CD4-positive, alpha-beta T cell (primary cell): ENCODE data around the gene MPDU1. TPM values are rescaled to one million over a fixed set of nuclear protein-coding genes. Genes with fewer than 3 reads are reported as not detected.

ENCODE experiments used
- ATAC-seq: fragments of 200-7000 bp; cut with Tn5 transposase; one replicate; pipeline ENCODE4 v1.10.0; 2022; ENCODE audit warnings: mild to moderate bottlenecking; ENCODE audit not compliant: poor library complexity
- CTCF ChIA-PET: fragments of 350-600 bp; sonication (Branson Sonifier 250); formaldehyde crosslinking; loops from one replicate; lab custom pipeline; 2021; ENCODE audit warnings: antibody characterized with exemption, inconsistent platforms; lab: Charles Lee
- POLR2A ChIA-PET: fragments of 350-600 bp; sonication (Branson Sonifier 250); formaldehyde crosslinking; loops from one replicate; lab custom pipeline; 2021; ENCODE audit warnings: antibody characterized with exemption, inconsistent platforms; lab: Charles Lee
- DNase-seq, 14 experiments: peaks; one replicate each; pipeline ENCODE4 v3.0.0-alpha.2; 2013 to 2020; ENCODE audit warnings: mixed read lengths in 2 of 14
- H3K27ac ChIP-seq, 2 donors: one replicate each; pipeline versions ENCODE4 v1.5.1 to v1.7.0; 2013; ENCODE audit warnings: low read length in 2 of 2, low read depth in 1 of 2, mild to moderate bottlenecking in 1 of 2
- H3K27me3 ChIP-seq, 2 experiments: 1 replicate in 1 of 2; 2 replicates in 1 of 2; pipeline versions ENCODE4 v1.6.1 to v1.7.0; 2013; ENCODE audit warnings: low read length in 2 of 2, control low read depth in 1 of 2, mild to moderate bottlenecking in 1 of 2, moderate library complexity in 1 of 2; ENCODE audit not compliant: insufficient read depth in 2 of 2, control insufficient read depth in 1 of 2
- H3K36me3 ChIP-seq: one replicate; pipeline ENCODE4 v1.6.1; 2013; ENCODE audit warnings: low read length, control low read depth; ENCODE audit not compliant: insufficient read depth
- H3K4me1 ChIP-seq: one replicate; pipeline ENCODE4 v1.6.1; 2013; ENCODE audit warnings: low read length, control low read depth; ENCODE audit not compliant: insufficient read depth
- H3K4me3 ChIP-seq: one replicate; pipeline ENCODE4 v1.5.1; 2013; ENCODE audit warnings: mild to moderate bottlenecking, low read length, moderate library complexity
- H3K9me3 ChIP-seq, 2 experiments: 1 replicate in 1 of 2; 2 replicates in 1 of 2; pipeline versions ENCODE4 v1.6.1 to v1.7.0; 2013; ENCODE audit warnings: low read length in 2 of 2, mild to moderate bottlenecking in 2 of 2, control low read depth in 1 of 2, moderate library complexity in 1 of 2; ENCODE audit not compliant: control insufficient read depth in 1 of 2, insufficient read depth in 1 of 2
- H3K27ac Mint-ChIP-seq: one replicate; pipeline ENCODE4 v1.8.0; 2020; ENCODE audit warnings: mixed read lengths
- H3K27me3 Mint-ChIP-seq: one replicate; pipeline ENCODE4 v1.8.0; 2021; ENCODE audit warnings: mixed read lengths
- H3K36me3 Mint-ChIP-seq: one replicate; pipeline ENCODE4 v1.8.0; 2021; ENCODE audit warnings: low read depth, mixed read lengths
- H3K4me1 Mint-ChIP-seq: one replicate; pipeline ENCODE4 v1.8.0; 2021; ENCODE audit warnings: low read depth, mixed read lengths
- H3K4me3 Mint-ChIP-seq: one replicate; pipeline ENCODE4 v1.8.0; 2020; ENCODE audit warnings: mild to moderate bottlenecking, mixed read lengths
- H3K9me3 Mint-ChIP-seq: one replicate; pipeline ENCODE4 v1.8.0; 2020; ENCODE audit warnings: mixed read lengths
- intact Hi-C, 2 experiments: fragments of 100-400 bp; cut with DNase I in 1 of 2; cut with micrococcal nuclease in 1 of 2; formaldehyde crosslinking; loops; one replicate each; pipeline versions ENCODE4 v1.15.1 to v1.9.0; 2023 to 2025; cut with DNase I, micrococcal nuclease
- total RNA-seq, 174 experiments: library from RNA in 2 of 174; stranded (reverse) in 2 of 174; gene quantifications; one replicate each; pipeline ENCODE4 v1.2.3 and lab custom pipeline; 2021 to 2026
- TF ChIP-seq, protein P1 (sequence below): fragments of 200-600 bp; IDR thresholded peaks from one replicate; pipeline ENCODE4 v1.8.0; 2022; ENCODE audit warnings: antibody characterized with exemption, mild to moderate bottlenecking

MPDU1 gene
- total RNA-seq, 2 experiments from 2014 or later: 12.0 to 12.9 TPM

DNA sequence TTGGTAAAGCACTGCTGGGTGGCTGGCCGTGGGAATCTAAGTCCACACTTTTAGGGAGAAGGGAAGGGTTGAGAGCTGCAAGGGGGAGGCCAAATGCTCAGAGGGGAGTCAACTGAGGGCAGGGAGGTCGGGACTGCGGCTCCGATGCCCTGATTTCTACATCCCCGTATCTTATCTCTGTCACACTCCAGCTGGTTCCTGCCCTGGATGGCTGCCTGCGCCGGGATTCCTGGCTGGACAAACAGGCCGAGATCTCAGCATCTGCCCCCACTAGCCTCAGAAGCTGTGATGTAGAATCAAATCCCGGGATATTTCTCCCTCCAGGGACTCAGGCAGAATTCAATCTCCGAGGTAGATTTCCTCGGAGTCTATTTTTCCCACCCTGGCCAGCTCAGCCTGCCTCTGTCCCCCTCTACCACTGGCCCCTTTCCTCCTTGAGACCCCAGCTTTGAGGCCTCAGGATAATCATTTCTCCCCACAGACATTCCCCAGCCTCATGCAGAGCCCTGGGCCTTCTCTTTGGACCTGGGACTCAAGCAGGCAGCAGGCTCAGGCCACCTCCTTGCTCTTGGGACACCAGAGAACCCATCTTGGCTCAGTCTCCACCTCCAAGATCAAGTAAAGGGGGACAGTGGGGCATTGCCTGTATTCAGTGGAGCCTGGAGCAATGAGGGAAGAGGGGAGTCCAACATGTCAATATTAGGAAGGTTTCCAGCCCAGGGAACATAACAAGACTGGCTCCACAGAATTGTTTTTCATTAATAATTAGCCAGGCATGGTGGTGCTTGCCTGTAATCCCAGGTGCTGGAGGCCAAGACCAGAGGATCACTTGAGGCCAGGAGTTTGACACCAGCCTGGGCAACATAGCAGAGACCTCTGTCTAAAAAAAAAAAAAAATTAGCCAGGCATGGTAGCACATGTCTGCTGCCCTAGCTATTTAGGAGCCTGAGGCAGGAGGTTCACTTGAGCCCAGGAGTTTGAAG, 48.0 kb downstream of the MPDU1 start:
- intact Hi-C loops: loop anchor here (2.0 to 5.0 kb wide), 2 partner anchors 55 to 56 kb away; partner anchors contain the start of genes TP53 (in 2 of the 2) and WRAP53 (in 1 of the 2)

DNA sequence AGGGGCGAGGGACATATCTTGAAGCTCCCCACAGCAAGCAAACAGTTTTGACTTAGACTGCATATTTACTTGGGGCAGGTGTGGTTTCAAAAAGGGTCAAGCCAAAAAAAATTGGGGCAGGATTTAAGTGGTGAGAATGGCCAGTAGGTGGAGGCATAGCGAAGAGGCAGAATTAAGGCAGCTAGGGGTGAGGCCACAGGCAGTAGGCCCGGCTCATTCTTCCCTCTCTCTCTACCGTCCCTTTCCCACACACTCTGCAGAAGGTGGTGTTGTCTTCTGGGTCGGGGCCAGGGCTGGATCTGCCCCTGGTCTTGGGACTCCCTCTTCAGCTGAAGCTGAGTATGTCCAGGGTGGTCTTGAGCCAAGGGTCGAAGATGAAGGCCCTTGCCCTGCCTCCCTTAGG, 48.8 kb downstream of the MPDU1 start:
- H3K9me3 Mint-ChIP-seq: no peaks in the 10 kb centered on the region

More for the DNA sequence above, 48.0 kb downstream of the MPDU1 start:
- ChIA-PET POLR2A (interaction anchor here (1.3 to 2.0 kb wide), 4 partner anchors 17 to 56 kb away, joined by 5 to 19 read pairs (median 8); partner anchors contain the start of genes FXR2, TP53 and WRAP53), CTCF (interaction anchor here (0.7 to 2.4 kb wide), 5 partner anchors 17 to 58 kb away, joined by 3 to 24 read pairs (median 5); partner anchors contain the start of genes ATP1B2, FXR2, TP53 and WRAP53)
- DNase-seq (no peak), ATAC-seq (no peak)
- H3K27ac ChIP-seq: no peak overlapping the region
- no peaks in the 10 kb centered on the region for H3K9me3 Mint-ChIP-seq
- H3K9me3 ChIP-seq: no peaks in the 10 kb centered on the region
- H3K4me3 ChIP-seq: no peak overlapping the region
- H3K4me1 Mint-ChIP-seq: peaks cover 14% of the 10 kb centered on the region
- no peak overlapping the region for H3K27ac Mint-ChIP-seq
- no peaks in the 10 kb centered on the region for H3K36me3 ChIP-seq
- no peaks in the 10 kb centered on the region for H3K27me3 ChIP-seq
- no peak overlapping the region for H3K4me3 Mint-ChIP-seq
- peaks cover 15% of the 10 kb centered on the region for H3K4me1 ChIP-seq
- TF ChIP-seq, protein P1, sequence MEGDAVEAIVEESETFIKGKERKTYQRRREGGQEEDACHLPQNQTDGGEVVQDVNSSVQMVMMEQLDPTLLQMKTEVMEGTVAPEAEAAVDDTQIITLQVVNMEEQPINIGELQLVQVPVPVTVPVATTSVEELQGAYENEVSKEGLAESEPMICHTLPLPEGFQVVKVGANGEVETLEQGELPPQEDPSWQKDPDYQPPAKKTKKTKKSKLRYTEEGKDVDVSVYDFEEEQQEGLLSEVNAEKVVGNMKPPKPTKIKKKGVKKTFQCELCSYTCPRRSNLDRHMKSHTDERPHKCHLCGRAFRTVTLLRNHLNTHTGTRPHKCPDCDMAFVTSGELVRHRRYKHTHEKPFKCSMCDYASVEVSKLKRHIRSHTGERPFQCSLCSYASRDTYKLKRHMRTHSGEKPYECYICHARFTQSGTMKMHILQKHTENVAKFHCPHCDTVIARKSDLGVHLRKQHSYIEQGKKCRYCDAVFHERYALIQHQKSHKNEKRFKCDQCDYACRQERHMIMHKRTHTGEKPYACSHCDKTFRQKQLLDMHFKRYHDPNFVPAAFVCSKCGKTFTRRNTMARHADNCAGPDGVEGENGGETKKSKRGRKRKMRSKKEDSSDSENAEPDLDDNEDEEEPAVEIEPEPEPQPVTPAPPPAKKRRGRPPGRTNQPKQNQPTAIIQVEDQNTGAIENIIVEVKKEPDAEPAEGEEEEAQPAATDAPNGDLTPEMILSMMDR: no peak
- H3K36me3 Mint-ChIP-seq: peaks cover 12% of the 10 kb centered on the region
- H3K27me3 Mint-ChIP-seq: no peaks in the 10 kb centered on the region

More for the DNA sequence above, 48.8 kb downstream of the MPDU1 start:
- Histone ChIP-seq H3K4me3 (no peak overlapping the region), H3K27ac (no peak overlapping the region), H3K9me3 (no peaks in the 10 kb centered on the region), H3K36me3 (no peaks in the 10 kb centered on the region), H3K27me3 (no peaks in the 10 kb centered on the region), H3K4me1 (peaks cover 9% of the 10 kb centered on the region)
- no peaks in the 10 kb centered on the region for H3K27me3 Mint-ChIP-seq
- peaks cover 6% of the 10 kb centered on the region for H3K4me1 Mint-ChIP-seq
- peak overlapping the region; percentile 70 for H3K4me3 Mint-ChIP-seq
- POLR2A ChIA-PET: interaction anchor here (0.6 to 2.0 kb wide), 3 partner anchors 17 to 556 kb away, joined by 3 to 19 read pairs (median 5); partner anchors contain the start of genes FXR2, TP53 and WRAP53
- H3K27ac Mint-ChIP-seq: no peak overlapping the region
- TF ChIP-seq, protein P1: no peak
- intact Hi-C loops: loop anchor here (2.0 to 5.0 kb wide), 2 partner anchors 54 to 55 kb away; partner anchors contain the start of genes TP53 (in 2 of the 2) and WRAP53 (in 1 of the 2)
- H3K36me3 Mint-ChIP-seq: peaks cover 4% of the 10 kb centered on the region
- CTCF ChIA-PET: interaction anchor here (0.7 to 2.4 kb wide), 6 partner anchors 15 to 58 kb away, joined by 3 to 24 read pairs (median 4); partner anchors contain the start of genes ATP1B2, FXR2, TP53 and WRAP53
- ATAC-seq (no peak), DNase-seq (peak in 5 of 14 experiments; percentile 8 to 69 (median 42))
